DND-41 (cell line): Measurements from ENCODE around the gene PI16.

Experiments used
- ATAC-seq: fragments of 200-7000 bp; cut with Tn5 transposase; 3 replicates; pipeline ENCODE4 v1.9.1; 2021; ENCODE audit warnings: low read depth; ENCODE audit not compliant: insufficient read depth
- DNase-seq: peaks from one replicate; pipeline ENCODE4 v3.0.0-alpha.2; 2020
- H2AFZ ChIP-seq: 2 replicates; pipeline ENCODE4 v1.6.0; 2012; ENCODE audit warnings: low read depth, low read length
- H3K27ac ChIP-seq: 2 replicates; pipeline ENCODE4 v1.5.1; 2012; ENCODE audit warnings: low read length, inconsistent platforms
- H3K27me3 ChIP-seq: fragments of 200-600 bp; sonication (generic); 2 replicates; pipeline ENCODE4 v1.6.0; 2012; ENCODE audit warnings: low read length, mild to moderate bottlenecking, inconsistent platforms; ENCODE audit not compliant: insufficient read depth, poor library complexity
- H3K36me3 ChIP-seq: 2 replicates; pipeline ENCODE4 v1.5.1; 2012; ENCODE audit warnings: low read length, inconsistent platforms; ENCODE audit not compliant: insufficient read depth
- H3K4me1 ChIP-seq: 2 replicates; pipeline ENCODE4 v1.5.1; 2012; ENCODE audit warnings: mild to moderate bottlenecking, low read length; ENCODE audit not compliant: insufficient read depth
- H3K4me2 ChIP-seq: 2 replicates; pipeline ENCODE4 v1.6.0; 2012; ENCODE audit warnings: mild to moderate bottlenecking, moderate library complexity, low read length, inconsistent platforms; ENCODE audit not compliant: insufficient read depth
- H3K4me3 ChIP-seq, 2 experiments: fragments of 200-600 bp in 1 of 2; shearing (Covaris generic) in 1 of 2; 2 replicates each; pipeline ENCODE4 v1.5.1; 2012 to 2016; ENCODE audit warnings: inconsistent platforms in 2 of 2, low read length in 2 of 2, mild to moderate bottlenecking in 2 of 2, low read depth in 1 of 2, moderate library complexity in 1 of 2
- H3K79me2 ChIP-seq: 2 replicates; pipeline ENCODE4 v1.6.0; 2012; ENCODE audit warnings: low read length, inconsistent platforms; ENCODE audit not compliant: insufficient read depth
- H3K9ac ChIP-seq: 2 replicates; pipeline ENCODE4 v1.6.0; 2012; ENCODE audit warnings: low read depth, mild to moderate bottlenecking, inconsistent platforms, low read length, moderate library complexity
- H3K9me3 ChIP-seq: 2 replicates; pipeline ENCODE4 v1.5.1; 2012; ENCODE audit warnings: low read length, moderate library complexity, mild to moderate bottlenecking, inconsistent platforms; ENCODE audit not compliant: insufficient read depth, severe bottlenecking
- H4K20me1 ChIP-seq: 2 replicates; pipeline ENCODE4 v1.6.0; 2012; ENCODE audit warnings: low read length; ENCODE audit not compliant: insufficient read depth
- CTCF ChIP-seq: IDR thresholded peaks from 2 replicates; pipeline ENCODE4 v1.5.1; 2012; ENCODE audit warnings: borderline replicate concordance, low read length, moderate library complexity, mild to moderate bottlenecking; ENCODE audit not compliant: poor library complexity, severe bottlenecking; ENCODE audit errors: extremely low read depth
- EZH2 ChIP-seq: IDR thresholded peaks from 3 replicates; pipeline ENCODE4 v1.6.1; 2012; ENCODE audit warnings: borderline replicate concordance, low read depth, mild to moderate bottlenecking, moderate library complexity, low read length, inconsistent platforms; ENCODE audit not compliant: severe bottlenecking

The PI16 gene

GRCh38 chr6:36954262-36954931, at the start of gene PI16:
PI16 (plus strand) TSS chr6:36954738; CDS start chr6:36954761, 23 bp downstream.
- no peaks in the 10 kb centered on the region for H3K36me3 ChIP-seq
- ATAC-seq (peak; percentile 66), DNase-seq (no peak)
- no peak within 1 kb of the TSS for H3K27ac ChIP-seq
- H3K27me3 ChIP-seq: no peaks in the 10 kb centered on the region
- H3K4me2 ChIP-seq: no peak within 1 kb of the TSS
- H4K20me1 ChIP-seq: no peaks in the 10 kb centered on the region
- no peak within 1 kb of the TSS for H3K9ac ChIP-seq
- H3K4me3 ChIP-seq: no peak within 1 kb of the TSS
- no peaks in the 10 kb centered on the region for H3K79me2 ChIP-seq
- TF ChIP-seq EZH2 (no peak), CTCF (no peak)
- H3K9me3 ChIP-seq: no peaks in the 10 kb centered on the region
- H2AFZ ChIP-seq: no peak within 1 kb of the TSS
- H3K4me1 ChIP-seq: peaks cover 9% of the 10 kb centered on the region

- no peak for TF ChIP-seq EZH2
- no peak for TF ChIP-seq CTCF
- Histone ChIP-seq H3K9ac (no peak overlapping the region), H3K27ac (no peak overlapping the region), H3K9me3 (no peaks in the 10 kb centered on the region), H3K4me2 (no peak overlapping the region), H3K4me3 (no peak overlapping the region), H3K36me3 (peaks cover 69% of the 10 kb centered on the region), H3K79me2 (peaks cover 30% of the 10 kb centered on the region), H2AFZ (no peak overlapping the region), H3K4me1 (peaks cover 5% of the 10 kb centered on the region; the same call in 1 of the 2 replicates), H4K20me1 (no peaks in the 10 kb centered on the region), H3K27me3 (no peaks in the 10 kb centered on the region)
- DNase-seq: no peak
- ATAC-seq: no peak
Observed at GRCh38 chr6:36904851-36905393, 49.6 kb upstream of the PI16 start.

GRCh38 chr6:36906539-36907325, 47.8 kb upstream of the PI16 start:
- Histone ChIP-seq H3K27ac (peak overlapping the region; percentile 30; the same call in 1 of the 2 replicates), H3K36me3 (peaks cover 68% of the 10 kb centered on the region), H2AFZ (no peak overlapping the region), H3K27me3 (no peaks in the 10 kb centered on the region), H3K4me1 (peaks cover 23% of the 10 kb centered on the region), H3K79me2 (peaks cover 36% of the 10 kb centered on the region), H3K4me2 (no peak overlapping the region), H4K20me1 (no peaks in the 10 kb centered on the region), H3K4me3 (no peak overlapping the region), H3K9ac (no peak overlapping the region), H3K9me3 (no peaks in the 10 kb centered on the region)
- DNase-seq (no peak), ATAC-seq (peak; percentile 52; the same call in 2 of the 3 replicates)
- TF ChIP-seq CTCF (no peak), EZH2 (no peak)
